DOHH2 (cell line): Measurements from ENCODE around the gene PACRG.

Experiments used
- EZH2phosphoT487 ChIP-seq: fragments of 200-600 bp; sonication (generic); IDR thresholded peaks from 2 replicates; pipeline ENCODE4 v1.6.1; 2017; ENCODE audit warnings: borderline replicate concordance, mild to moderate bottlenecking, antibody characterized with exemption, low read length, moderate library complexity, mixed read lengths
- TF ChIP-seq, protein P1 (sequence below): fragments of 200-600 bp; sonication (generic); IDR thresholded peaks from one replicate; pipeline ENCODE4 v1.5.1; 2014; ENCODE audit warnings: antibody characterized with exemption, mild to moderate bottlenecking, low read depth, low read length; ENCODE audit not compliant: poor library complexity, severe bottlenecking

- TF ChIP-seq, protein P1, sequence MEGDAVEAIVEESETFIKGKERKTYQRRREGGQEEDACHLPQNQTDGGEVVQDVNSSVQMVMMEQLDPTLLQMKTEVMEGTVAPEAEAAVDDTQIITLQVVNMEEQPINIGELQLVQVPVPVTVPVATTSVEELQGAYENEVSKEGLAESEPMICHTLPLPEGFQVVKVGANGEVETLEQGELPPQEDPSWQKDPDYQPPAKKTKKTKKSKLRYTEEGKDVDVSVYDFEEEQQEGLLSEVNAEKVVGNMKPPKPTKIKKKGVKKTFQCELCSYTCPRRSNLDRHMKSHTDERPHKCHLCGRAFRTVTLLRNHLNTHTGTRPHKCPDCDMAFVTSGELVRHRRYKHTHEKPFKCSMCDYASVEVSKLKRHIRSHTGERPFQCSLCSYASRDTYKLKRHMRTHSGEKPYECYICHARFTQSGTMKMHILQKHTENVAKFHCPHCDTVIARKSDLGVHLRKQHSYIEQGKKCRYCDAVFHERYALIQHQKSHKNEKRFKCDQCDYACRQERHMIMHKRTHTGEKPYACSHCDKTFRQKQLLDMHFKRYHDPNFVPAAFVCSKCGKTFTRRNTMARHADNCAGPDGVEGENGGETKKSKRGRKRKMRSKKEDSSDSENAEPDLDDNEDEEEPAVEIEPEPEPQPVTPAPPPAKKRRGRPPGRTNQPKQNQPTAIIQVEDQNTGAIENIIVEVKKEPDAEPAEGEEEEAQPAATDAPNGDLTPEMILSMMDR, result no peak
- no peak for TF ChIP-seq EZH2phosphoT487
Observed at GRCh38 chr6:163148451-163149278, 420.9 kb downstream of the PACRG start.
